SK-N-SH (cell line): Measurements from ENCODE around the gene RAD52.

ENCODE experiments used
- EZH2phosphoT487 ChIP-seq: fragments of 200-600 bp; sonication (generic); IDR thresholded peaks from 2 replicates; pipeline ENCODE4 v1.6.1; 2017; ENCODE audit warnings: low read depth, mixed run types, mild to moderate bottlenecking, antibody characterized with exemption, moderate library complexity, borderline replicate concordance
- TF ChIP-seq, protein P1 (sequence below): fragments of 200-600 bp; sonication (generic); IDR thresholded peaks from 2 replicates; pipeline ENCODE4 v1.6.1; 2017; ENCODE audit warnings: antibody characterized with exemption, mild to moderate bottlenecking, moderate library complexity

DNA sequence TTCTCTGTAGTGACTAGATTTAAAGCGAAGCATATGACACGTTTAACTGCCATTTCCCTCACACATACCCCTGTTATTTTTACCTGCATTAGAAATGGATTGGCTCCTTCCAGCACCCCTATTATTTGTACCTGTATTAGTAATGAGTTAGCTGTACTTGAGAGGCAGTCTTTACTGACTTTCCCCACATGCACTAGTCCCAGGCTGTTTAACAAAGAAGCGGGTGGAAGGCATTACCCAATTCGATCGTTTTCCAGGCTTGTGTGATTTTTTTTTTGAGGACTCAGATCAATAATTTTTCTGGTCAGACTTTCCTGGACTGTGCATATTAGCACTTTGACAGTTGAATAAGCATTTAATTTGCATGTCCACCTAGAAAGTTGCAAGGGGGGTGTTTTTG lies 46.4 kb downstream of the RAD52 start:
- TF ChIP-seq, protein P1, sequence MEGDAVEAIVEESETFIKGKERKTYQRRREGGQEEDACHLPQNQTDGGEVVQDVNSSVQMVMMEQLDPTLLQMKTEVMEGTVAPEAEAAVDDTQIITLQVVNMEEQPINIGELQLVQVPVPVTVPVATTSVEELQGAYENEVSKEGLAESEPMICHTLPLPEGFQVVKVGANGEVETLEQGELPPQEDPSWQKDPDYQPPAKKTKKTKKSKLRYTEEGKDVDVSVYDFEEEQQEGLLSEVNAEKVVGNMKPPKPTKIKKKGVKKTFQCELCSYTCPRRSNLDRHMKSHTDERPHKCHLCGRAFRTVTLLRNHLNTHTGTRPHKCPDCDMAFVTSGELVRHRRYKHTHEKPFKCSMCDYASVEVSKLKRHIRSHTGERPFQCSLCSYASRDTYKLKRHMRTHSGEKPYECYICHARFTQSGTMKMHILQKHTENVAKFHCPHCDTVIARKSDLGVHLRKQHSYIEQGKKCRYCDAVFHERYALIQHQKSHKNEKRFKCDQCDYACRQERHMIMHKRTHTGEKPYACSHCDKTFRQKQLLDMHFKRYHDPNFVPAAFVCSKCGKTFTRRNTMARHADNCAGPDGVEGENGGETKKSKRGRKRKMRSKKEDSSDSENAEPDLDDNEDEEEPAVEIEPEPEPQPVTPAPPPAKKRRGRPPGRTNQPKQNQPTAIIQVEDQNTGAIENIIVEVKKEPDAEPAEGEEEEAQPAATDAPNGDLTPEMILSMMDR, result no peak
- TF ChIP-seq EZH2phosphoT487, result no peak
